SU-DHL-6 (cell line): ENCODE data around the gene KLK2.

Experiments used
- H2AFZ ChIP-seq: fragments of 200-600 bp; sonication (generic); 2 replicates; pipeline ENCODE4 v1.6.1; 2014; ENCODE audit warnings: low read depth, mild to moderate bottlenecking, moderate library complexity, mixed read lengths, antibody characterized with exemption, low read length; ENCODE audit not compliant: severe bottlenecking
- H3F3A ChIP-seq: fragments of 200-600 bp; shearing (Covaris generic); 2 replicates; pipeline ENCODE4 v1.6.0; 2016; ENCODE audit warnings: antibody characterized with exemption, mild to moderate bottlenecking; ENCODE audit not compliant: insufficient read depth
- H3K27ac ChIP-seq: fragments of 200-600 bp; sonication (generic); 2 replicates; pipeline ENCODE4 v1.5.1; 2016; ENCODE audit warnings: low read depth, mild to moderate bottlenecking, low read length, moderate library complexity, mixed read lengths
- H3K27me3 ChIP-seq: fragments of 200-600 bp; sonication (generic), shearing (Covaris generic); 2 replicates; pipeline ENCODE4 v1.6.0; 2014; ENCODE audit warnings: mild to moderate bottlenecking, low read length
- H3K36me3 ChIP-seq: fragments of 200-600 bp; sonication (generic); 2 replicates; pipeline ENCODE4 v1.6.1; 2014; ENCODE audit warnings: mild to moderate bottlenecking, low read length, mixed read lengths
- H3K4me2 ChIP-seq: fragments of 300-600, 200-600 bp; shearing (Covaris generic), sonication (generic); 2 replicates; pipeline ENCODE4 v1.6.0; 2014; ENCODE audit warnings: low read length, low read depth, mild to moderate bottlenecking; ENCODE audit not compliant: poor library complexity, severe bottlenecking
- H3K4me3 ChIP-seq: fragments of 200-600 bp; sonication (generic); 2 replicates; pipeline ENCODE4 v1.5.1; 2014; ENCODE audit warnings: antibody characterized with exemption, low read length, mild to moderate bottlenecking, mixed read lengths; ENCODE audit not compliant: insufficient read depth, poor library complexity, severe bottlenecking
- H3K79me2 ChIP-seq: fragments of 200-600 bp; sonication (generic); 2 replicates; pipeline ENCODE4 v1.6.1; 2014; ENCODE audit warnings: mild to moderate bottlenecking, low read length, moderate library complexity; ENCODE audit not compliant: insufficient read depth
- H3K9ac ChIP-seq: fragments of 200-600 bp; sonication (generic); 2 replicates; pipeline ENCODE4 v1.7.0; 2014; ENCODE audit warnings: mild to moderate bottlenecking, low read length
- H3K9me2 ChIP-seq: fragments of 200-600 bp; sonication (generic); replicated peaks from 2 replicates; pipeline ENCODE4 v1.6.1; 2014; ENCODE audit warnings: low read length; ENCODE audit not compliant: insufficient read depth
- H3K9me3 ChIP-seq: fragments of 200-600 bp; sonication (generic); 2 replicates; pipeline ENCODE4 v1.6.1; 2014; ENCODE audit warnings: low read length, mixed read lengths; ENCODE audit not compliant: insufficient read depth
- H4K20me1 ChIP-seq: fragments of 200-600 bp; sonication (generic); 2 replicates; pipeline ENCODE4 v1.6.1; 2014; ENCODE audit warnings: low read depth, mild to moderate bottlenecking, antibody characterized with exemption, low read length, moderate library complexity, mixed read lengths
- CTCF ChIP-seq: fragments of 200-600 bp; sonication (generic); IDR thresholded peaks from one replicate; pipeline ENCODE4 v1.5.1; 2017; ENCODE audit warnings: antibody characterized with exemption, mild to moderate bottlenecking, low read length, moderate library complexity; ENCODE audit not compliant: insufficient read depth, poor library complexity, severe bottlenecking
- EZH2phosphoT487 ChIP-seq: fragments of 200-600 bp; sonication (generic), shearing (Covaris generic); conservative IDR thresholded peaks from 2 replicates; pipeline ENCODE4 v1.6.1; 2018; ENCODE audit warnings: mild to moderate bottlenecking, antibody characterized with exemption, low read length, moderate library complexity, mixed read lengths

KLK2 gene

GRCh38 chr19:50843205-50843604 is 30.0 kb upstream of the KLK2 start:
- Histone ChIP-seq H3K27me3 (no peaks in the 10 kb centered on the region; the same call in 1 of the 2 replicates), H3K4me2 (no peak overlapping the region), H3F3A (no peaks in the 10 kb centered on the region), H2AFZ (no peak overlapping the region), H3K9ac (no peak overlapping the region), H3K9me2 (no peaks in the 10 kb centered on the region), H3K4me3 (no peak overlapping the region), H3K79me2 (no peaks in the 10 kb centered on the region), H3K27ac (no peak overlapping the region), H3K36me3 (no peaks in the 10 kb centered on the region), H4K20me1 (no peaks in the 10 kb centered on the region), H3K9me3 (no peaks in the 10 kb centered on the region)
- TF ChIP-seq EZH2phosphoT487 (no peak), CTCF (no peak)

GRCh38 chr19:50843701-50844221 is 29.5 kb upstream of the KLK2 start:
- Histone ChIP-seq H3K79me2 (no peaks in the 10 kb centered on the region), H3F3A (no peaks in the 10 kb centered on the region), H3K9me3 (no peaks in the 10 kb centered on the region), H3K4me3 (no peak overlapping the region), H3K36me3 (no peaks in the 10 kb centered on the region), H3K4me2 (no peak overlapping the region), H3K27me3 (no peaks in the 10 kb centered on the region; the same call in 1 of the 2 replicates), H3K9ac (no peak overlapping the region), H4K20me1 (no peaks in the 10 kb centered on the region), H3K27ac (no peak overlapping the region), H3K9me2 (no peaks in the 10 kb centered on the region), H2AFZ (no peak overlapping the region)
- TF ChIP-seq EZH2phosphoT487, result no peak
- TF ChIP-seq CTCF, result no peak

- Histone ChIP-seq H3K9me2 (no peaks in the 10 kb centered on the region), H3K27ac (no peak overlapping the region), H4K20me1 (no peaks in the 10 kb centered on the region), H3K27me3 (no peaks in the 10 kb centered on the region; the same call in 1 of the 2 replicates), H3K4me2 (no peak overlapping the region), H3F3A (no peaks in the 10 kb centered on the region), H3K9me3 (no peaks in the 10 kb centered on the region), H3K9ac (no peak overlapping the region), H3K4me3 (no peak overlapping the region), H2AFZ (no peak overlapping the region), H3K79me2 (no peaks in the 10 kb centered on the region), H3K36me3 (no peaks in the 10 kb centered on the region)
- TF ChIP-seq EZH2phosphoT487 (no peak), CTCF (no peak)
Observed at GRCh38 chr19:50844296-50844935, 28.8 kb upstream of the KLK2 start.
